HepG2 (cell line): ENCODE results near the gene PPP1R12A. TPM values are rescaled to one million over a fixed set of nuclear protein-coding genes. Genes with fewer than 3 reads are reported as not detected.
"Not testable (repeated sequence)": the region's sequence is repeated elsewhere in the genome, so short reads cannot be mapped to it uniquely, and the experiment has no call there.

Experiments
- ATAC-seq: fragments of 200-7000 bp; cut with Tn5 transposase; 3 replicates; pipeline ENCODE4 v1.9.1; 2020; ENCODE audit warnings: mild to moderate bottlenecking, moderate library complexity
- BruUV-seq: library from RNA; stranded (reverse); fragments of 400-500 nt; replicated peaks from 2 replicates; lab custom pipeline; 2021; lab: Mats Ljungman, UMichigan
- CTCF ChIA-PET: fragments of 300-600 bp; formaldehyde crosslinking; extraction: SDS; loops from one replicate; lab custom pipeline; 2021; ENCODE audit warnings: low total read pairs, inconsistent platforms, low intra/inter-chr PET ratio; lab: Yijun Ruan, JAX
- POLR2A ChIA-PET: fragments of 350-600 bp; sonication (Branson Sonifier 250); formaldehyde crosslinking; loops from one replicate; lab custom pipeline; 2020; ENCODE audit warnings: antibody characterized with exemption, inconsistent platforms; lab: Yijun Ruan, JAX
- DNase-seq: peaks from one replicate; pipeline ENCODE4 v3.0.0-alpha.2; 2015; ENCODE audit warnings: low spot score
- FAIRE-seq: peaks from 3 replicates; lab custom pipeline; 2011; peaks lifted over from hg19 to GRCh38; lab: Jason Lieb, UNC
- H2AFZ ChIP-seq: one replicate; pipeline ENCODE4 v1.6.1; 2011; ENCODE audit warnings: low read length, inconsistent platforms
- H3K27ac ChIP-seq: fragments of 300-600 bp; 3 replicates; pipeline ENCODE4 v1.8.0; 2011; ENCODE audit warnings: mixed run types, mild to moderate bottlenecking, mixed read lengths, low read length, inconsistent platforms; ENCODE audit not compliant: insufficient read depth; ENCODE audit errors: extremely low read length
- H3K27me3 ChIP-seq, 2 experiments: fragments of 200-600 bp in 1 of 2; 2 replicates in 1 of 2; 3 replicates in 1 of 2; pipeline versions ENCODE4 v1.6.0 to v1.8.0; 2011; ENCODE audit warnings: low read length in 2 of 2, mild to moderate bottlenecking in 2 of 2, moderate library complexity in 2 of 2, inconsistent platforms in 1 of 2; ENCODE audit not compliant: insufficient read depth in 2 of 2, control insufficient read depth in 1 of 2
- H3K36me3 ChIP-seq, 2 experiments: fragments of 200-600 bp in 1 of 2; replicated peaks in 1 of 2; 2 replicates in 1 of 2; 3 replicates in 1 of 2; pipeline versions ENCODE4 v1.5.1 to v1.8.0; 2011; ENCODE audit warnings: low read length in 2 of 2, inconsistent platforms in 1 of 2; ENCODE audit not compliant: insufficient read depth in 2 of 2, control insufficient read depth in 1 of 2
- H3K4me1 ChIP-seq: 2 replicates; pipeline ENCODE4 v1.5.1; 2012; ENCODE audit warnings: low read length, inconsistent platforms; ENCODE audit not compliant: insufficient read depth
- H3K4me2 ChIP-seq: 2 replicates; pipeline ENCODE4 v1.6.0; 2011; ENCODE audit warnings: low read depth, low read length, inconsistent platforms
- H3K4me3 ChIP-seq, 3 experiments: fragments of 200-600 bp in 1 of 3; sonication (generic), shearing (Covaris generic) in 1 of 3; replicated peaks in 1 of 3; 2 replicates each; pipeline ENCODE4 v1.5.1; 2011 to 2016; ENCODE audit warnings: low read length in 3 of 3, inconsistent platforms in 2 of 3, low read depth in 2 of 3, mild to moderate bottlenecking in 2 of 3, control low read depth in 1 of 3, mixed read lengths in 1 of 3; ENCODE audit not compliant: insufficient read depth in 1 of 3
- H3K79me2 ChIP-seq: one replicate; pipeline ENCODE4 v1.6.1; 2011; ENCODE audit warnings: low read length, inconsistent platforms; ENCODE audit not compliant: insufficient read depth
- H3K9ac ChIP-seq: 2 replicates; pipeline ENCODE4 v1.6.0; 2011; ENCODE audit warnings: mild to moderate bottlenecking, low read depth, low read length, inconsistent platforms; ENCODE audit not compliant: insufficient read depth
- H3K9me3 ChIP-seq: 2 replicates; pipeline ENCODE4 v1.5.1; 2012; ENCODE audit warnings: mild to moderate bottlenecking, low read length
- H4K20me1 ChIP-seq: 2 replicates; pipeline ENCODE4 v1.6.0; 2011; ENCODE audit warnings: inconsistent platforms, mild to moderate bottlenecking, low read length, moderate library complexity; ENCODE audit not compliant: insufficient read depth
- ELF1 ChIP-seq: sonication (generic); formaldehyde crosslinking; IDR thresholded peaks from 2 replicates; pipeline ENCODE4 v1.4.0; 2020; ENCODE audit warnings: missing genetic modification reagents
- FOXJ3 ChIP-seq: sonication (generic); formaldehyde crosslinking; IDR thresholded peaks from 2 replicates; pipeline ENCODE4 v1.4.0; 2020; ENCODE audit warnings: missing genetic modification reagents, mild to moderate bottlenecking, borderline replicate concordance
- PRDM10 ChIP-seq: sonication (generic); formaldehyde crosslinking; IDR thresholded peaks from 2 replicates; pipeline ENCODE4 v1.4.0; 2020; ENCODE audit warnings: low read depth, missing genetic modification reagents
- ZNF235 ChIP-seq: sonication (generic); formaldehyde crosslinking; IDR thresholded peaks from 2 replicates; pipeline ENCODE4 v1.8.1; 2023; ENCODE audit warnings: mild to moderate bottlenecking, missing genetic modification reagents, borderline replicate concordance
- ZNF670 ChIP-seq: sonication (generic); formaldehyde crosslinking; IDR thresholded peaks from 2 replicates; pipeline ENCODE4 v1.8.0; 2022; ENCODE audit warnings: mild to moderate bottlenecking, missing genetic modification reagents, borderline replicate concordance
- WGBS: methylation state at CpG from one replicate; pipeline ENCODE4 v1.1.6; 2017; ENCODE audit warnings: low lambda C conversion rate; 5-methylcytosine and 5-hydroxymethylcytosine counted together
- in situ Hi-C: cut with HindIII; loops from 2 replicates; pipeline ENCODE4 v1.10.0; 2017; ENCODE audit warnings: low pct_unique_long_range_greater_than_20kb; ENCODE audit not compliant: extremely low pct_ligation_motif_present
- intact Hi-C: fragments of 100-400 bp; cut with micrococcal nuclease; formaldehyde crosslinking; loops from one replicate; pipeline ENCODE4 v1.10.0; 2022; ENCODE audit not compliant: unreplicated experiment
- polyA plus RNA-seq, 8 experiments: library from polyadenylated mRNA; depleted of rRNA in 3 of 8; stranded (reverse) in 7 of 8; unstranded in 1 of 8; fragments of >200 nt; fragmentation: Illumina TruSeq in 4 of 8; extraction: Trizol in 4 of 8; gene quantifications; 2 replicates each; pipeline versions ENCODE4 v1.2.1 to v1.2.3, GENCODE V29; 2011 to 2016; ENCODE audit warnings: low read depth in 4 of 8, missing spikeins in 1 of 8, mixed read lengths in 1 of 8; ENCODE audit not compliant: insufficient read depth in 1 of 8
- total RNA-seq, 5 experiments: library from RNA; depleted of rRNA; stranded (reverse); fragments of >200 nt; fragmentation: Illumina TruSeq; extraction: Trizol; gene quantifications; 2 replicates each; pipeline ENCODE4 v1.2.3, GENCODE V29; 2016; ENCODE audit warnings: low read depth in 1 of 5

The PPP1R12A gene
- total and polyA plus RNA-seq, 2 of the 13 experiments (the other 11 are each of a cell fraction or from before 2014, with no cell fraction given): 23.8 to 50.0 TPM

DNA sequence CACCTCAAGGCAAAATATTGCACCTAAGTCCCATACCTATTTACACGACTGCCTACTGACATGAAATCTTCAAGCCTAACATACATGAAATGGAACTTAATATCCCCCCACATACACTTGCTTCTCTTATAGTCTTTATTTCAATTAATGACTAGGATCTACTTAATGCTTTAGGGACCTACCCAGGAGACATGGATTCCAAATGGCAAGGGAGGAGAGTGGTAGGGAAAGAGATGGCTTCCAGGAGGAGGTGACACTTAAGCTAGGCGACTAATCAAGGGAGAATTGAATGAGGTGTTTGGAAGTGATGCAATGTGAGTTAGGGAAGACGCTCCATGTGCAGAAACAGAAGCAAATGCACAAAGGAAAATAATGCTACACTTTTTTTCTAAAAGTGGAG lies 9.7 kb upstream of the PPP1R12A start (continued):
- TF ChIP-seq PRDM10 (no peak), ZNF670 (CRISPR knock-in tag) (no peak), FOXJ3 (CRISPR knock-in tag) (no peak), ZNF235 (CRISPR knock-in tag) (no peak), ELF1 (CRISPR knock-in tag) (no peak)

DNA sequence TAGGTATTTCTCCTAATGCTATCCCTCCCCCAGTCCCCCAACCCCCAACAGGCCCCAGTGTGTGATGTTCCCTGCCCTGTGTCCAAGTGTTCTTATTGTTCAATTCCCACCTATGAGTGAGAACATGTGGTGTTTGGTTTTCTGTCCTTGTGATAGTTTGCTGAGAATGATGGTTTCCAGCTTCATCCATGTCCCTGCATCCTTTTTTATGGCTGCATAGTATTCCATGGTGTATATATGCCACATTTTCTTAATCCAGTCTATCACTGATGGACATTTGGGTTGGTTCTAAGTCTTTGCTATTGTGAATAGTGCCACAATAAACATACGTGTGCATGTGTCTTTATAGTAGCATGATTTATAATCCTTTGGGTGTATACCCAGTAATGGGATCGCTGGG lies 7.9 kb upstream of the PPP1R12A start:
- H3K79me2 ChIP-seq, POLR2A ChIA-PET, H4K20me1 ChIP-seq, H3K9me3 ChIP-seq, H3K4me2 ChIP-seq, H3K36me3 ChIP-seq, H3K9ac ChIP-seq, in situ Hi-C loops, H3K27me3 ChIP-seq, ATAC-seq, intact Hi-C loops, H3K27ac ChIP-seq, CTCF ChIA-PET, FAIRE-seq, H2AFZ ChIP-seq, DNase-seq, H3K4me3 ChIP-seq, BruUV-seq: not testable (repeated sequence)
- peaks cover 12% of the 10 kb centered on the region for H3K4me1 ChIP-seq
- 60% methylated on average over 2 of the region's 2 CpGs for WGBS
